GM12875 (cell line): ENCODE results near the gene ARRB1.

Source experiments
- H3K4me3 ChIP-seq: one replicate; pipeline ENCODE4 v1.5.1; 2011; ENCODE audit warnings: low read depth, low read length, control low read depth
- TF ChIP-seq, protein P1 (sequence below): IDR thresholded peaks from 2 replicates; pipeline ENCODE4 v1.5.1; 2011; ENCODE audit warnings: low read depth, mild to moderate bottlenecking, control low read depth, inconsistent platforms, low read length, moderate library complexity, borderline replicate concordance; ENCODE audit not compliant: insufficient read depth

ARRB1 gene

DNA sequence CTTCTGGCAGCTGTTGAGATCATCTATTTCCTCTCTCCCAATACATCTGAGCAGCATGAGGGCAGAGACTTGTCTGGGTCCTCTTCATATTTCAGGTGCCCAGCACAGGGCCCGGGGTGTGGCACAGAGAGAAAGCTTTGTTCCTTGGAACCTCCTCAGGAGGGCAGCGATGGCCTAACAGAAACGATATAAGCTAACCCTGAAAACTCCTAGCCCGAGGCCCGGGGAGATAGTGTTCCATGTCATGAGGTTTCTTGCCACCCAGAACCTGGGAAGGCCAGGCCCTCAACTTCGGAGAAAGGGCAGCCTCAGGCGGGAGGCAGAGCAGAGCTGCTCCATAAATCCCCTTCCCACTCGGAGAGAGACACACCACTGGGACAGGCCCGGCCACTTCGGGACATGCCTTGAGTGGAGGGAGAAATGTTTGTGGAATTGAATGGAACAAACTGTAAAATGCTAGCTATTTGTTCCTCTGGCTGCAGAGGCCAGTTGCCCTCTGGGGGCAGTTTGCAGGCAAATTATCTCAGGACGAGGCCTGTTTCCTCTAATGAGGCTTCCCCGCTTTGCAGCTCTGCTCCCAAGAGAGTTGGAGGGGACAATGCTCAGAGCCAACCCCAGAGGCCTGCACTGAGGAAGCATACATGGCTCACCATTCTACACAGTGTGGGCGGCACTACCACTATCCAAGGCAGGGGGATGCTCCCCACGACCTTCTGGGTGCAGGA, 11.6 kb downstream of the ARRB1 start:
- no peak overlapping the region for H3K4me3 ChIP-seq

DNA sequence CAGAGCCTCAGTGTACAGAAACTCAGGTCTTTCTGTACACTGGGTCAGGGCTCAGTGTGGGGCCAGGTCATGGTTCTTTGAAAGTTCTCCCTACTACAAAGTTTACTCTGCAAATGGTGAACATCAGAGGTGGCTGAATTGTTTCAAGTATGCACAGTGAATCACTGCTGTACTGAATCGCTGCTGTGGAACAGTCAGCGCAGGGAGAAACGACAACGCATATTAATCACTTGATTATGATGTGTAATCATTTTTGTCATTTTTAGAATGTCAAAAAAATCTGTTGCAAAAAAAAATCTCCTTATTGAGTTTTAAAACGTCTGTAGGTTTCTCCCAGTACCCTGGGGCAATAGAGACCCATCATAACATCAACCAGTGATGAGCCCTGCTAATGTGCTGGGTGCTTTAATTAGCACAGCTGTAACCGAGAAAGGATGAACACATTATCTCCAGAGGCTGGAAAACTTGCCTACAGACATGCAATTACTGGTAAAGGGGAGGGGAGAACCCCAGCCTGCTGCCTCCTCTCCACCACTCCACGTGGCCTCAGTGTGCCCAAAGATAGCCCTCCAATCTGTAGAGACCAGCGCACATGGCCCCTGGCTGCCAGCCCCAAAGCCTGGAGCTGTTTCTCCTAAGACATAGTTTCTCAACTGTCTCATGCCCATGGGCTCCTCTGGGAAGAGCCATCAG, 12.8 kb downstream of the ARRB1 start:
- H3K4me3 ChIP-seq: no peak overlapping the region
- TF ChIP-seq, protein P1, sequence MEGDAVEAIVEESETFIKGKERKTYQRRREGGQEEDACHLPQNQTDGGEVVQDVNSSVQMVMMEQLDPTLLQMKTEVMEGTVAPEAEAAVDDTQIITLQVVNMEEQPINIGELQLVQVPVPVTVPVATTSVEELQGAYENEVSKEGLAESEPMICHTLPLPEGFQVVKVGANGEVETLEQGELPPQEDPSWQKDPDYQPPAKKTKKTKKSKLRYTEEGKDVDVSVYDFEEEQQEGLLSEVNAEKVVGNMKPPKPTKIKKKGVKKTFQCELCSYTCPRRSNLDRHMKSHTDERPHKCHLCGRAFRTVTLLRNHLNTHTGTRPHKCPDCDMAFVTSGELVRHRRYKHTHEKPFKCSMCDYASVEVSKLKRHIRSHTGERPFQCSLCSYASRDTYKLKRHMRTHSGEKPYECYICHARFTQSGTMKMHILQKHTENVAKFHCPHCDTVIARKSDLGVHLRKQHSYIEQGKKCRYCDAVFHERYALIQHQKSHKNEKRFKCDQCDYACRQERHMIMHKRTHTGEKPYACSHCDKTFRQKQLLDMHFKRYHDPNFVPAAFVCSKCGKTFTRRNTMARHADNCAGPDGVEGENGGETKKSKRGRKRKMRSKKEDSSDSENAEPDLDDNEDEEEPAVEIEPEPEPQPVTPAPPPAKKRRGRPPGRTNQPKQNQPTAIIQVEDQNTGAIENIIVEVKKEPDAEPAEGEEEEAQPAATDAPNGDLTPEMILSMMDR: no peak

More for the DNA sequence above, 11.6 kb downstream of the ARRB1 start:
- TF ChIP-seq, protein P1: no peak

DNA sequence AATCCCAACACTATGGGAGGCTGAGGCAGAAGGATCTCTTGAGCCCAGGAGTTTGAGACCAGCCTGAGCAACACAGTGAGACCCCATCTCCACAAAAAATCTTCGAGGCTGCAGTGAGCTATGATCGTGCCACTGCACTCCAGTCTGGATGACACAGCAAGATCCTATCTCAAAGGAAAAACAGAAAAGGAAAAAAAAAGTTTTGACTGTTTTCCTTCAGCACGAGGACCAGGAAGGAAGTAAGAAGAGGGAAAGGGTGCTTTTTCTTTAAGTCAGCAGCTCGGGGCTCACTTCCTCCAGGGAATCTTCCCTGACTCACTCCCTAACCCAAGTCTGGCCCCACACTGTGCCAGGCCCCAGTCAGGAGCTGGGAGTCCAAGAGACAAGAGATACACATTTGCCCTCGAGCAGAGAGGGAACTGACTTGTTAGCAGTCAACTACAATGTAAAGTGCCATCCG, 14.2 kb downstream of the ARRB1 start:
- TF ChIP-seq, protein P1: no peak
- H3K4me3 ChIP-seq: no peak overlapping the region

DNA sequence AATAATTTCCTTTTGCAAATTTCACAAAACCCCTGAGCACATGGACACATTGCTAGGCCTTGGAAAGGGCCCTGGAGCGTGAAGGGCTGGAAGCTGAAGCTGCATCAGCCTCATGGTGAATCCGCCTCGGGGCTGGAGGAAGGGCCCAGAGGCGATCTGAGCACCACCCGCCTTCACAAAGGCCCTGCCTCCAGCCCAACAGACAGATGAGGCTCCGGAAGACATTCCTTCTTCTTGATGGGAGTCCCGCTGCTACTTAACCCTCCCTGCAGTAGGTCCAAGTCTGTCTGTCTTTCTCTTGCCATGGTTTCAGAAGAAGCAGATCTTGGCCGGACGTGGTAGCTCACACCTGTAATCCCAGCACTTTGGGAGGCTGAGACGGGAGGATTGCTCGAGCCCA, 16.5 kb downstream of the ARRB1 start:
- H3K4me3 ChIP-seq: no peak overlapping the region
- TF ChIP-seq, protein P1: no peak

DNA sequence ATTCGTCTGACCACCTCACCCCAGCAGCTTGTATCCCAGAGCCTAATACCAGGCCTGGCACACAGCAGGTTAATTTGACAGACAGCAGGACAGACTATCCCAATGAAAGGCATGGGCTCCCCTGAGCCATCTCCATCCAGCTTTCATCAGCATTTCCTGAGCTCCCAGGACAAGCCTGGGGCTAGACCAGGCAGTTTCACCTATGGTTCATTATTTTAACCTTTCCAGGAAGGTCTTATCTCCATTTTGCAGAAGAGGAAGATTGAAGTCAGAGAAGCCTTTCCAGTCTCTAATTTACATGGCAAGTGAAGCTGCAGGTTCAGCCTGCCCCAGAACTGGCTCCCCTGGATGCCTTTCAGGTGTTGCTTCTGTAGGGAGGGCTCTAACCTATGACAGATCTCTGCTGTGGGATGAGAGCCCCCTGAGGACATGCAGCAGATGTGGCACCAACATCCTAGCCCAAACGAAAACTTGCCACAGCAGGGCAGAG, 17.0 kb downstream of the ARRB1 start:
- H3K4me3 ChIP-seq: no peak overlapping the region
- TF ChIP-seq, protein P1: no peak

DNA sequence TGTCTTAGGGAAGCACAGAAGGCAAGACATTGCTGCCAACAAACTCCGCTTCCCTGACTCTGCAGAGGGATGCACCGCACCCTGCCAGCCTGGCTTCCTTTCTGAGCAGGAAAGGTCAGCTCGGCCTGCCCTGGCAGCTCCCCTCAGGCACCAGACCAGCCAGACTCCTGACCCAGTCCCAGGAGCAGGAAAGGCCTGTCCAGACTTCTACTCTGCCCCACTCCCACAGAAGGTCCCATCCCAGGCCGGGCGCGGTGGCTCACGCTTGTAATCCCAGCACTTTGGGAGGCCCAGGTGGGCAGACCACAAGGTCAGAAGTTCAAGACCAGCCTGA, 17.7 kb downstream of the ARRB1 start:
- TF ChIP-seq, protein P1: no peak
- no peak overlapping the region for H3K4me3 ChIP-seq
